Loucy (cell line): ENCODE results near the gene TMEM35A.

ENCODE experiments used
- CTCF ChIP-seq: fragments of 200-600 bp; sonication (generic); conservative IDR thresholded peaks from 2 replicates; pipeline ENCODE4 v1.5.1; 2014; ENCODE audit warnings: mild to moderate bottlenecking, antibody characterized with exemption, low read length
- EZH2phosphoT487 ChIP-seq: fragments of 200-600 bp; IDR thresholded peaks from 2 replicates; pipeline ENCODE4 v1.6.1; 2018; ENCODE audit warnings: antibody characterized with exemption, mild to moderate bottlenecking, moderate library complexity, borderline replicate concordance

- no peak for TF ChIP-seq CTCF
- TF ChIP-seq EZH2phosphoT487, result no peak
These were observed at the start of gene TMEM35A for GRCh38 chrX:101078716-101079598.
